Measurements from ENCODE around the gene IQSEC1.

IQSEC1 gene

GRCh38 chr3:13018561-13019242 lies 54.5 kb downstream of the IQSEC1 start:
- Mint-ChIP-seq H3K27ac (no peak overlapping the region), H3K36me3 (ENCODE audit: low read depth) (no peaks in the 10 kb centered on the region), H3K27me3 (no peaks in the 10 kb centered on the region), H3K4me3 (no peak overlapping the region), H3K9me3 (no peaks in the 10 kb centered on the region), H3K4me1 (ENCODE audit: low read depth) (peaks cover 42% of the 10 kb centered on the region)

DNA sequence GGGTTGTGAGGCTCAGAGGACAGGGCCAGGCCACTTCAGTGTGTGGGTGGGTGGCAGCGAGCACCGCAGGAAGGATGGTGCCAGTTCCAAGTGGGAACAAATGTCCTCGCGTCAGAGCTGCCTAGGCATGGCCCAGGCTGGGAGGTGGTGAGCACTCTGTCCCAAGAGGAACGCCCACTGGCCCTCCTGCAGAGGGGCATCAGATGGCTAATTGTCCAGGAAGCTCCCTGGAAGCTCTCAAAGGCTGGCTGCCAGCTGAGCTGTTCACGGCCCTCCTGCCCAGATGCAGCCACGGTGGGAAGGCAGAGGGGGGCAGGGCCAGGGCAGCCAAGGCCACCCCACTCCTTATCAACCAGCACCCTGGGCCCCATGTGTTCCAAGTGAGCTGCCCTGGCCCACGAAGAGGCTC lies 55.2 kb downstream of the IQSEC1 start:
- no peak overlapping the region for H3K27ac Mint-ChIP-seq
- H3K4me3 Mint-ChIP-seq, result no peak overlapping the region
- H3K36me3 Mint-ChIP-seq (ENCODE audit: low read depth), result peaks cover 4% of the 10 kb centered on the region

GRCh38 chr3:13017361-13018042 lies 55.7 kb downstream of the IQSEC1 start:
- Mint-ChIP-seq H3K4me1 (ENCODE audit: low read depth) (peaks cover 51% of the 10 kb centered on the region), H3K4me3 (peak overlapping the region; percentile 1), H3K27me3 (no peaks in the 10 kb centered on the region), H3K36me3 (ENCODE audit: low read depth) (peaks cover 6% of the 10 kb centered on the region), H3K27ac (peak overlapping the region; percentile 97), H3K9me3 (no peaks in the 10 kb centered on the region)

More for the DNA sequence above, 55.2 kb downstream of the IQSEC1 start:
- H3K27me3 Mint-ChIP-seq, result no peaks in the 10 kb centered on the region
- no peaks in the 10 kb centered on the region for H3K9me3 Mint-ChIP-seq
- peaks cover 45% of the 10 kb centered on the region for H3K4me1 Mint-ChIP-seq (ENCODE audit: low read depth)

- peaks cover 58% of the 10 kb centered on the region for H3K4me1 Mint-ChIP-seq (ENCODE audit: low read depth)
- no peaks in the 10 kb centered on the region for H3K27me3 Mint-ChIP-seq
- H3K4me3 Mint-ChIP-seq, result peak overlapping the region; percentile 79
- H3K27ac Mint-ChIP-seq, result peak overlapping the region; percentile 97
- H3K36me3 Mint-ChIP-seq (ENCODE audit: low read depth), result peaks cover 11% of the 10 kb centered on the region
- H3K9me3 Mint-ChIP-seq, result no peaks in the 10 kb centered on the region
Measured at GRCh38 chr3:13016721-13017255, 56.4 kb downstream of the IQSEC1 start.

- no peaks in the 10 kb centered on the region for H3K9me3 Mint-ChIP-seq
- peaks cover 11% of the 10 kb centered on the region for H3K36me3 Mint-ChIP-seq (ENCODE audit: low read depth)
- H3K4me3 Mint-ChIP-seq, result peak overlapping the region; percentile 79
- peaks cover 64% of the 10 kb centered on the region for H3K4me1 Mint-ChIP-seq (ENCODE audit: low read depth)
- H3K27me3 Mint-ChIP-seq, result no peaks in the 10 kb centered on the region
- H3K27ac Mint-ChIP-seq, result peak overlapping the region; percentile 97
Measured at GRCh38 chr3:13016083-13016720, 57.0 kb downstream of the IQSEC1 start.

DNA sequence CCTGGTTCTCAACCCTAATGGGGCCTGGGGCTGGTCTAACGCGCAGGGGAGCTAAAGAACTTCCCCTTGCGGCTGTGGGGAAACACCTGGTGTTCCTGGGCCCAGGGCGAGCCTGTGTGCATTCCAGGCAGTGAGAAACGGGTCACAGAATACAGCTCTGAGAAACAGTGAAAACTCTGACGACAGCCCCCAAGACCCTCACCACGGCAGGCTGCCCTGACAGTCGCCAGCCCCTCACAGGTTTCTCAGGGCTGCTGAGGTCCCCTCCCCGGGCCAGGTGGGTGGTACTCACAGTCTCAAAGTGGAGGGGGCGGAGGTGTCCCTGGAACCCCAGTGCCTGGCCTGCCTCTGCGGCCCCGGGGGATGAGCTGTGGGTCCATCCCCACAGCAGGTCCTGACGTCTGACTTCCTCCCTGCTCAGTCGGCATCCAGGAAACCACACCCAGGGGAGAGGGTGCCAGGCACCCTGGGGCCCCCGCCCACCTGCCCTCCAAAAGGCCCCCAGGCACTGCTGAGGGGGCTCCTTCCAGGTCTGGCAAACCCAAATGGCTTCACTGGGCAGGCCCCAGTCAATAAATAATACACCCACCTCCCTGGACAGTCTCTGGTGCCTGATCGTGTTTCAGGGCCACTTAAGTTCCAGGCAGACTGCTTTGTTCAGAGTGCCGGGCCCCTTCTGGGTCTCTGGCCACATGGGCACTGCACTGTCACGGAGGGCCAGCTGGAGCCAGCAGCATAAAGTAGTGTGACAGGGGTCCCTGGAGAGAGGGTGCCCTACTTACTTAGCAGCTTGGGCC lies 57.7 kb downstream of the IQSEC1 start:
- Mint-ChIP-seq H3K27ac (peak overlapping the region; percentile 97), H3K36me3 (ENCODE audit: low read depth) (peaks cover 11% of the 10 kb centered on the region)

DNA sequence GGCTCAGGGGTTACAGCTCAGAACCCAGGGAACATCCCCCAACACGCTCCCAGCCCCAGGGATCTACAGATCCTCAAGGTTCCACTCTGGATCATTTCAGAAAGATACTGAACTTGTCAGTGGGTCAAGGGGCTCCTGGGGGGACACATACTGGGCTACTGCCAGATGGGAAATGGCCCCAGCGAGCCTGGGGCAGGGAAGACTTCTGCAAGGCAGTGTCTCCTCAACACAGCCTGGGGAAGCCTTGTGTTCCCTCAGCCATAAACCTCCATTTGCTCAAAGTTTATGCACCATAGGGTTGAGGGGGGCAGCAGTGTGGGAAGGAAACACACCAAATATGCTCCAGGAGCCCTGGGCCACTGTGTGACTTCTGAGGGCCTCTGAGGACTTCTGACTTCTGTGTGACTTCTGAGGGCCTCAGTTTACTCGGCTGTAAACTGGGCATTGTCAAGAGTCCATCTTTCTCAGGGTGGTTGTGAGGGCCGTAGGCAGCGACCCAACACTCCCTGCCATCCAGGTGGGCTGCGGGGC lies 58.4 kb downstream of the IQSEC1 start:
- Mint-ChIP-seq H3K27me3 (no peaks in the 10 kb centered on the region), H3K4me3 (peak overlapping the region; percentile 79), H3K27ac (peak overlapping the region; percentile 97), H3K9me3 (no peaks in the 10 kb centered on the region), H3K4me1 (ENCODE audit: low read depth) (peaks cover 78% of the 10 kb centered on the region), H3K36me3 (ENCODE audit: low read depth) (peaks cover 11% of the 10 kb centered on the region)

More for the DNA sequence above, 57.7 kb downstream of the IQSEC1 start:
- no peaks in the 10 kb centered on the region for H3K27me3 Mint-ChIP-seq
- no peaks in the 10 kb centered on the region for H3K9me3 Mint-ChIP-seq
- H3K4me3 Mint-ChIP-seq, result peak overlapping the region; percentile 79
- peaks cover 71% of the 10 kb centered on the region for H3K4me1 Mint-ChIP-seq (ENCODE audit: low read depth)

DNA sequence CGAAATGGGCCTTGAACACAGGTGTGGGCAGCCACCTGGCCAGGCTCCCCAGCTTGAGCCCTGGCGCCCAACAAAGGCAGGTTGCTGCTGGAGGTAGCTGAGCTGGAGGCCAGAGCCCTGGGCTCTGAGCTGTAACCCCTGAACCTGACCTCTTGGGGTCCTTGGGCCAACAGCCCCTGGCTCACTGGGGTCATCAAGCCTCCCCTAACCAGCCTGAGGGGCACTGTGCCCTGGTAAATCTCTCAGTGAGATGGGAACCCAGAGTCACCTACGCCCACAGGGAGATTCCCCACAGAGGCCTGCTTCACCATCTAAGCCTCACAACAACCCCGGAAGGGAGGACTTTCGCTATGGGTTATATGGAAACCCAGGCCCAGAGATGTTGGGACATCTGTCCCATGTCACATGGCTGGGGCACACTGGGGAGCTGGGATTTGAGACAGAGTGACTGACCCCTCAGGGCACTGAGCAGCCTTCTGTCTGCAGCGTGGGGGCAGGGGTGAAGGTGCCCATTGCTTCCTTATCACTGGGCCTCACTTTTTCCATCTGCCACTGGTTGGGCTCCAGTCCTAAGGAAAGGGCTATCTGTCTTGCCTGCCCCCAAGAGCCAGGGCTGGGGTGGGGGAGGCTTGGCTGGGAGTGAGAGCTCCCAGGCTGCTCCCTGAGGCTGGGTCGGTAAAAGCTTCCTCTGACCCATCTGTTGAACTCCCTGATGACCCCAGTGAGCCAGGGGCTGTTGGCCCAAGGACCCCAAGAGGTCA lies 59.1 kb downstream of the IQSEC1 start:
- H3K9me3 Mint-ChIP-seq, result no peaks in the 10 kb centered on the region
- peak overlapping the region; percentile 79 for H3K4me3 Mint-ChIP-seq
- peaks cover 11% of the 10 kb centered on the region for H3K36me3 Mint-ChIP-seq (ENCODE audit: low read depth)
- H3K27ac Mint-ChIP-seq, result peak overlapping the region; percentile 97
- no peaks in the 10 kb centered on the region for H3K27me3 Mint-ChIP-seq
- H3K4me1 Mint-ChIP-seq (ENCODE audit: low read depth), result peaks cover 84% of the 10 kb centered on the region

- Mint-ChIP-seq H3K27me3 (no peaks in the 10 kb centered on the region), H3K4me1 (ENCODE audit: low read depth) (peaks cover 90% of the 10 kb centered on the region), H3K36me3 (ENCODE audit: low read depth) (peaks cover 14% of the 10 kb centered on the region), H3K4me3 (peak overlapping the region; percentile 79), H3K9me3 (no peaks in the 10 kb centered on the region), H3K27ac (peak overlapping the region; percentile 97)
Measured at GRCh38 chr3:13013566-13013965, 59.7 kb downstream of the IQSEC1 start.

DNA sequence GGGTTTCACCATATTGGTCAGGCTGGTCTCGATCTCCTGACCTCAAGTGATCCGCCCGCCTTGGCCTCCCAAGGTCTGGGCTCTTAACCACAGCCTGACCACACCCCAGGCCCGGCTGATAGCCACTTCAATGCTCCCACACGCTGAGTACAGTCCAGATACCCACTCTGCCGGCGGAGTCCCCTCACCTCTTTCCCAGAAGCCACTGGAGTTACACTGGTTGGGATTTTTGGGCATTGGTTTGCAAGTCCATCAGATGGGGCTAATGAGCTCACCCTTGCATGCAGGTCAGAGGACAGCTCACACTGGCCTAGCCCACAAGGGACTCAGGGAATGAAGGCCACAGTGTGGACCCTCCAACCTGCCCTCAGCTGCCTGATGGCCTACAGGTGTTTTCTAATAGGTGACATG lies 60.1 kb downstream of the IQSEC1 start:
- peaks cover 94% of the 10 kb centered on the region for H3K4me1 Mint-ChIP-seq (ENCODE audit: low read depth)
- H3K9me3 Mint-ChIP-seq, result no peaks in the 10 kb centered on the region
- H3K36me3 Mint-ChIP-seq (ENCODE audit: low read depth), result peaks cover 16% of the 10 kb centered on the region
- H3K4me3 Mint-ChIP-seq, result peak overlapping the region; percentile 79
- H3K27me3 Mint-ChIP-seq, result no peaks in the 10 kb centered on the region
- H3K27ac Mint-ChIP-seq, result peak overlapping the region; percentile 97

DNA sequence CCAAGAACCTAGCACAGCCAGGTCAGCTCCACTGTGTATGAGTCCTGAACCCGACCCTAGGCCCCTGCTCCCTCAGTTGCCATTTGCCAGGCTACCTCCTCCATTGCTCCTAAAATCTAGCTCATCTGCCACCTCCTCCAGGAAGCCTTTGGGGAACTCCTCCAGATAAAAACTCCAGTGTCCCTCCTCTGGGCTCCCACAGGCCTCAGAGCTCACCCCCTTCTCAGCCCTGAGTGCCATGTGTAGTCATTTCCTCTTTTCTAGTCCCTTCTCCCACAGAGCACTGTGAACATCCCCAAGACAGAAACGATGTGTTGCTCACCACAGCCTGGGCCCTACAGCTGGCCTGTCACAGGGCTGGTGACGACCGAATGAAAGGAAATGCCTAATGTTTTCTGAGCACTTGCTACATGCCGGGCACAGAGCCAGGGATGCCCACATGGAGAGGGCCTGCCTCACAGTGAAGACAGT lies 61.0 kb downstream of the IQSEC1 start:
- H3K9me3 Mint-ChIP-seq, result no peaks in the 10 kb centered on the region
- peak overlapping the region; percentile 78 for H3K4me3 Mint-ChIP-seq
- peak overlapping the region; percentile 98 for H3K27ac Mint-ChIP-seq
- H3K36me3 Mint-ChIP-seq (ENCODE audit: low read depth), result peaks cover 16% of the 10 kb centered on the region
- no peaks in the 10 kb centered on the region for H3K27me3 Mint-ChIP-seq
- H3K4me1 Mint-ChIP-seq (ENCODE audit: low read depth), result peaks cover 98% of the 10 kb centered on the region

DNA sequence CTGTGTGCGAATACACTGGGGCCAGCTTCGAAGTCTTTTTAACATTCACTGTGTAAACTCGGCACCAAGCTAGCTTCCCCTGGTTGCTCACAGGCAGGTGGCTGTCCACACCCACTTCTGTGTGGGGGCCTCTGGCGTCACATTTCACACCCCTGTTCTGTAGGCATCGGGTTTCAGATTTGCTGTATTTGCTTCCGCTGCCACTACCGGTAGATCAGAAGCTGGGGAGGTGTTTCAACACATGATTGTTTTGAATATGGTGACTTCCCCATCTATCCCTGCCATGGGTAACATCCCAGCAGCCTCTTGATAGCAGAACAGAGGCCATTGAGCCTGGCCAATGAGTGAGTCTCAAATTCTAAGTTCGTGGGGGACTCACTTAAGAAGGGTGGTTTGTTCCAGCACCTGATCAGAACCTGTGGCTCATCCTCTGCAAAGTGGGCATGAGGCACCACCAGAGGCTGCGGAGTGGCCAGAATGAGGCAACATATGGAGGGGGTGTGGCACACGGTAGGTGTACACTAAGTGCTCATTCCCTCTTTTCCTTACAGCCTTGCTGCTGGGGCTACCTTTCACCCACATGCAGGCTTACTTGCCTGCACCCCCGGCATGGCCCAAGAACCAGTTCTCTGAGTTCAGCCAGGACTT lies 61.5 kb downstream of the IQSEC1 start:
- Mint-ChIP-seq H3K27ac (peak overlapping the region; percentile 98), H3K4me3 (peak overlapping the region; percentile 78), H3K27me3 (no peaks in the 10 kb centered on the region), H3K9me3 (no peaks in the 10 kb centered on the region), H3K36me3 (ENCODE audit: low read depth) (peaks cover 16% of the 10 kb centered on the region), H3K4me1 (ENCODE audit: low read depth) (peaks cover 99% of the 10 kb centered on the region)

Measured in stimulated activated naive CD8-positive, alpha-beta T cell treated with anti-CD3 and anti-CD28 coated beads, Interleukin-15, Interleukin-2, amounts not matched to agents 100 ng/mL and 50 ng/mL, for 24 hours (primary cell).